ENCODE results near the gene MINDY2. TPM values are rescaled to one million over a fixed set of nuclear protein-coding genes. Genes with fewer than 3 reads are reported as not detected.

The MINDY2 gene
- total RNA-seq, 4 donors from 2014 or later: 13.4 to 21.7 (median 18.4) TPM

GRCh38 chr15:58788056-58788710, 17.1 kb downstream of the MINDY2 start:
- TF ChIP-seq, protein P1, sequence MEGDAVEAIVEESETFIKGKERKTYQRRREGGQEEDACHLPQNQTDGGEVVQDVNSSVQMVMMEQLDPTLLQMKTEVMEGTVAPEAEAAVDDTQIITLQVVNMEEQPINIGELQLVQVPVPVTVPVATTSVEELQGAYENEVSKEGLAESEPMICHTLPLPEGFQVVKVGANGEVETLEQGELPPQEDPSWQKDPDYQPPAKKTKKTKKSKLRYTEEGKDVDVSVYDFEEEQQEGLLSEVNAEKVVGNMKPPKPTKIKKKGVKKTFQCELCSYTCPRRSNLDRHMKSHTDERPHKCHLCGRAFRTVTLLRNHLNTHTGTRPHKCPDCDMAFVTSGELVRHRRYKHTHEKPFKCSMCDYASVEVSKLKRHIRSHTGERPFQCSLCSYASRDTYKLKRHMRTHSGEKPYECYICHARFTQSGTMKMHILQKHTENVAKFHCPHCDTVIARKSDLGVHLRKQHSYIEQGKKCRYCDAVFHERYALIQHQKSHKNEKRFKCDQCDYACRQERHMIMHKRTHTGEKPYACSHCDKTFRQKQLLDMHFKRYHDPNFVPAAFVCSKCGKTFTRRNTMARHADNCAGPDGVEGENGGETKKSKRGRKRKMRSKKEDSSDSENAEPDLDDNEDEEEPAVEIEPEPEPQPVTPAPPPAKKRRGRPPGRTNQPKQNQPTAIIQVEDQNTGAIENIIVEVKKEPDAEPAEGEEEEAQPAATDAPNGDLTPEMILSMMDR (IDR thresholded peaks at IDR 0.05; ENCODE audit: low read depth): no peak

GRCh38 chr15:58793862-58794261, 22.8 kb downstream of the MINDY2 start:
- TF ChIP-seq, protein P1 (IDR thresholded peaks at IDR 0.05; ENCODE audit: low read depth): no peak

GRCh38 chr15:58795825-58796224, 24.7 kb downstream of the MINDY2 start:
- TF ChIP-seq, protein P1 (IDR thresholded peaks at IDR 0.05; ENCODE audit: low read depth): no peak

DNA sequence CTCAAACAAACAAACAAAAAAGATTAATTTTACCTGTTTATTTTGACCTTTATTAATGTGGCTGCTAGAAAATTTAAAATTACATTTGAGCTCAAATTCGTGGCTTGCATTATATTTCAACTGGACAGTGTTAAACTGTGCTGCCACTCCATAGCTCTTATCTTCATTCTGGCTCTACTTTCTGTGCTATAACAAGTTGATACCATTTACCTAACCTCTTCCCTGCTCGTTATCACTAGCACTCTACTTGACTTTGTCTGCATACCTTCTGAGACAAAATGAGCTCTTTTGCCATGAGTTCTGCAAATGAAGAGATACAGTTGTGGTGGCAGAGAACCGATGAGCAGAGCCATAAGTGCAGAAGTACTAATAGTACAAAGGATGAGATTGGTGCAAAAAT, 26.4 kb downstream of the MINDY2 start:
- TF ChIP-seq, protein P1 (IDR thresholded peaks at IDR 0.05; ENCODE audit: low read depth): no peak

GRCh38 chr15:58805095-58805494, 34.0 kb downstream of the MINDY2 start:
- TF ChIP-seq, protein P1 (IDR thresholded peaks at IDR 0.05; ENCODE audit: low read depth): no peak

DNA sequence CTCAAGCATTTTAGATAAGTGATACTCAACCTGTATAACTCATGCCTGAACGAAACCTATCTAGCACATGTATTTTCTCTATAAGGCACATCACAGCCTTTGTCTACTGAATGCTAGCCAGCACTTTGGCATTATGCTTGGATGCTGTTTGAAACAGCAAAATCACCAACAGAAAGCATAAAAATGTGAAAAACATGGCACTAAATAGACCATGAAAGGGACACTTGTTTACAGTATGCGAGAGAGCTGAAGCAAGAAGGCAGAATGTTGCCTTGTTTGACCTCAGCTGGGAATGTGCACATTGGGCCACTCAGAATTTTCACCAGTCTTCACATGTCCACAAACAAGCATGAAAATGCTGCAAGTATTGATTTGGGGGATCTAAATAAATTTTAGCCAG, 59.5 kb downstream of the MINDY2 start:
- TF ChIP-seq, protein P1 (IDR thresholded peaks at IDR 0.05; ENCODE audit: low read depth): no peak

DNA sequence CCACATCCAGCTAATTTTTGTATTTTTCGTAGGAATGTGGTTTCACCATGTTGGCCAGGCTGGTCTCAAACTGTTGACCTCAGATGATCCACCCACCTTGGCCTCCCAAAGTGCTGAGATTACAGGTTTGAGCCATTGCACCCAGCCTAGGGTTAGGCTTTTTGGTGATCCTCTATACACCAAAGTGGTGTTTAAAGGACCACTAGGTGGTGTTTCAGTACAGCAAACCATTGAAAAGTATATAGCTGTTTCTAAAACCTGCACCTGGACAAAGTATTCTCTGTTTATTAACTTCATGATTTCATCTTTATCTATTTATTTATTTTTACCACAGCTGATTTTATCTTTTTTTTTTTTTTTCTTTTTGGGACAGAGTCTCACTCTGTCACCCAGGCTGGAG, 68.4 kb downstream of the MINDY2 start:
- TF ChIP-seq, protein P1 (IDR thresholded peaks at IDR 0.05; ENCODE audit: low read depth): no peak
